Ovary (tissue), 9 donors: ENCODE measurements around the gene DVL1. TPM values are rescaled to one million over a fixed set of nuclear protein-coding genes. Genes with fewer than 3 reads are reported as not detected.

ENCODE experiments used
- DNase-seq, 5 donors: peaks; one replicate each; pipeline ENCODE4 v3.0.0-alpha.2; 2019 to 2020
- H3K27ac ChIP-seq, 2 donors: fragments of 200-600 bp; one replicate each; pipeline versions ENCODE4 v1.5.1 to v1.8.0; 2019 to 2022
- H3K27me3 ChIP-seq: fragments of 200-600 bp; one replicate; pipeline ENCODE4 v1.8.0; 2022
- H3K36me3 ChIP-seq: fragments of 200-600 bp; sonication (generic); one replicate; pipeline ENCODE4 v1.5.1; 2019
- H3K4me1 ChIP-seq: one replicate; pipeline ENCODE4 v1.8.1; 2013; ENCODE audit warnings: mild to moderate bottlenecking, moderate library complexity; ENCODE audit not compliant: insufficient read depth
- H3K4me3 ChIP-seq: fragments of 200-600 bp; sonication (generic); one replicate; pipeline ENCODE4 v1.5.1; 2017
- H3K9me3 ChIP-seq, 2 donors: fragments of 200-600 bp in 1 of 2; sonication (generic) in 1 of 2; one replicate each; pipeline versions ENCODE4 v1.5.1 to v1.8.1; 2013 to 2019; ENCODE audit warnings: mild to moderate bottlenecking in 1 of 2, moderate library complexity in 1 of 2
- EP300 ChIP-seq: sonication (generic); formaldehyde crosslinking; IDR thresholded peaks from one replicate; pipeline ENCODE4 v1.6.1; 2017; ENCODE audit warnings: antibody characterized with exemption
- POLR2A ChIP-seq: fragments of 450-650 bp; IDR thresholded peaks from one replicate; pipeline ENCODE4 v1.6.1; 2017; ENCODE audit warnings: antibody characterized with exemption, mild to moderate bottlenecking, moderate library complexity
- WGBS, 3 donors: extraction: QIAGEN DNeasy Blood & Tissue Kit in 1 of 3; methylation state at CpG; one replicate each; pipeline versions ENCODE4 v1.1.5 to v1.1.7; 2013 to 2017; 5-methylcytosine and 5-hydroxymethylcytosine counted together
- intact Hi-C, 4 donors: fragments of 100-400 bp; cut with DNase I; formaldehyde crosslinking; loops; one replicate each; pipeline versions ENCODE4 v1.11.0 to v1.15.1; 2022 to 2023
- polyA plus RNA-seq, 2 donors: library from polyadenylated mRNA; stranded (reverse); fragments of 200-250 nt in 1 of 2; fragments of 350-450 nt in 1 of 2; fragmentation: Illumina TruSeq in 1 of 2; extraction: RNeasy Lipid Tissue Mini Kit (QIAGEN cat#74804) in 1 of 2; gene quantifications; one replicate each; pipeline ENCODE4 v1.2.3, GENCODE V29; 2013 to 2014
- total RNA-seq, 7 donors: library from RNA; depleted of rRNA in 2 of 7; stranded (reverse); fragments of >200 nt in 2 of 7; fragmentation: NEBNext Ultra II Directional in 3 of 7; extraction: Animal tissue kit (Norgen Biotek cat#: 25700) in 3 of 7; gene quantifications; one replicate each; pipeline versions ENCODE4 v1.1.0 to v1.2.4, GENCODE V29; 2016 to 2023
- TF ChIP-seq, protein P1 (sequence below), 3 donors: fragments of 450-650 bp in 2 of 3; fragments of 200-600 bp in 1 of 3; IDR thresholded peaks; one replicate each; pipeline versions ENCODE4 v1.5.1 to v1.8.0; 2016 to 2022; ENCODE audit warnings: antibody characterized with exemption in 3 of 3, mild to moderate bottlenecking in 1 of 3
- donor health status: DM: no; HTN: no; CAD: no; lungs with moderate emphysema.
- donor health status: DM: no; HTN: no; CAD: no.
- donor health status: Bipolar disorder and iron deficiency.
- donor health status: DM: yes; HTN: yes; CAD: no.
- donor health status: DM: no; HTN: no; CAD: no.
- donor health status: DM: yes; HTN: yes; CAD: no.

The DVL1 gene
- total and polyA plus RNA-seq, 9 donors: 2.1 to 85.2 (median 62.5) TPM

DNA sequence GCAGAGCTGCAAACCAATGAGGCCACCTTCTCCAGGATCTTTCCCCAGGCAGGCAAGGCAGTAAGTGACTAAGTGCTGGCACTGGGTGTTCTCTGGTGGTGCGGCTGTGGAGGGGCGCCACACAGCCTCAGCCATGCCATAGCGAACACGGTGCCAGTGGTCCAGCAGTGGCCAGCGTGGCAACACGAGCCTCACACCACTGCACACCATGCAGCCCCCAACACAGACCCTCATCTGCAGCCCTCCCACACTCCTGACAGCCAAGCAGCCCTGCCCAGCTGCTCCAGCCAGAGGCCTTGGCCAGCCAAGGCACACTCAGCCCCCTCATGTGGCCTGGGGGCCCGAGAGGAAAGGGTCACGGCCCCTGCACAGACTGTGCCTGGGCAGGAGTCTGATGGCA lies 27.7 kb downstream of the DVL1 start:
- peaks cover 16% of the 10 kb centered on the region for H3K4me1 ChIP-seq

DNA sequence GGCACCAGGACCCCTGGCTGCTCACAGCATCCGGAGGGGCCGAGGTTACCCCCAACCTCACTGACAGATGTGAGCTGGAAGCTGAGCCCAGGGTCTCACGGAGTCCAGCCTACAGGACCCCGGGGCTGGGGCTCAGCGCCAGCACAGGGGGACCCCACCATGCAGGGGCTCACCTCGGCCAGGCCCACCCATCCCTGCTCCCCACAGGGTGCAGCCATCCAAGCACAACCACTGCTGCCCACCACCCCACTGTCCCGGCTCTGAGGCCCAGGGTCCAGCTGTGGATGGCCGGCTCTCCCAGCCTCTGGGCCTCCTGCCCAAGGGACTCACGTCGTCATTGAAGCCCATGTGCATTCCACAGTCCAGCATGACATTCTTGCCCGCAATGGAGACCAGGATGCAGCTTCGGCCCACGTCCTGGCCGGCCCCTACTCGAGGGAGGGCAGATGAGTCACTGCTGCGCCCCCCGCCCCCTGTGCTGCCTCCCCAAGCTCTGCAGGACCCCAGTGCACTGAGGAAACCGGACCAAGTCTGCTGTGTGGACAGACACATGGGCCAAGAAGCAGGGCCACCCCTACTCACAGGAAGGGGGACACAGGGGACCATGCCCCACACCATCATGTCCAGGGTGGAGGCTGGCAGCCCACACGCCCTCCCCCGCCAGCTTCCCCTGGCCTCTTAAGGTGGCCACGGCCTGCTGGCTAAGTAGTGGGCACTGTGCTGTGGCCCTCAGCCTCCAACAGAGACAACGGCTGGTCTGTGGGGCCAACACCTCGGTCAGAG lies 28.4 kb downstream of the DVL1 start:
- Histone ChIP-seq H3K9me3 (no peaks in the 10 kb centered on the region), H3K27ac (peak overlapping the region in 1 of 2 donors; percentile 29), H3K36me3 (no peaks in the 10 kb centered on the region), H3K4me1 (peaks cover 16% of the 10 kb centered on the region), H3K4me3 (no peak overlapping the region), H3K27me3 (no peaks in the 10 kb centered on the region)
- WGBS, 3 donors: 60 to 72% (median 65%) methylated on average over 21 to 23 of the region's 23 CpGs
- DNase-seq: no peak
- intact Hi-C loops: no loop called here
- TF ChIP-seq, protein P1, sequence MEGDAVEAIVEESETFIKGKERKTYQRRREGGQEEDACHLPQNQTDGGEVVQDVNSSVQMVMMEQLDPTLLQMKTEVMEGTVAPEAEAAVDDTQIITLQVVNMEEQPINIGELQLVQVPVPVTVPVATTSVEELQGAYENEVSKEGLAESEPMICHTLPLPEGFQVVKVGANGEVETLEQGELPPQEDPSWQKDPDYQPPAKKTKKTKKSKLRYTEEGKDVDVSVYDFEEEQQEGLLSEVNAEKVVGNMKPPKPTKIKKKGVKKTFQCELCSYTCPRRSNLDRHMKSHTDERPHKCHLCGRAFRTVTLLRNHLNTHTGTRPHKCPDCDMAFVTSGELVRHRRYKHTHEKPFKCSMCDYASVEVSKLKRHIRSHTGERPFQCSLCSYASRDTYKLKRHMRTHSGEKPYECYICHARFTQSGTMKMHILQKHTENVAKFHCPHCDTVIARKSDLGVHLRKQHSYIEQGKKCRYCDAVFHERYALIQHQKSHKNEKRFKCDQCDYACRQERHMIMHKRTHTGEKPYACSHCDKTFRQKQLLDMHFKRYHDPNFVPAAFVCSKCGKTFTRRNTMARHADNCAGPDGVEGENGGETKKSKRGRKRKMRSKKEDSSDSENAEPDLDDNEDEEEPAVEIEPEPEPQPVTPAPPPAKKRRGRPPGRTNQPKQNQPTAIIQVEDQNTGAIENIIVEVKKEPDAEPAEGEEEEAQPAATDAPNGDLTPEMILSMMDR (IDR thresholded peaks at IDR 0.05): no peak
- no peak for TF ChIP-seq POLR2A
- no peak for TF ChIP-seq EP300

More for the DNA sequence above, 27.7 kb downstream of the DVL1 start:
- Histone ChIP-seq H3K27me3 (no peaks in the 10 kb centered on the region), H3K4me3 (no peak overlapping the region), H3K9me3 (no peaks in the 10 kb centered on the region), H3K36me3 (no peaks in the 10 kb centered on the region), H3K27ac (no peak overlapping the region)
- intact Hi-C loops: no loop called here
- TF ChIP-seq POLR2A (no peak), EP300 (no peak)
- TF ChIP-seq, protein P1 (IDR thresholded peaks at IDR 0.05): no peak
- WGBS, 3 donors: 79 to 87% (median 83%) methylated on average over 8 of the region's 8 CpGs
- DNase-seq: no peak

DNA sequence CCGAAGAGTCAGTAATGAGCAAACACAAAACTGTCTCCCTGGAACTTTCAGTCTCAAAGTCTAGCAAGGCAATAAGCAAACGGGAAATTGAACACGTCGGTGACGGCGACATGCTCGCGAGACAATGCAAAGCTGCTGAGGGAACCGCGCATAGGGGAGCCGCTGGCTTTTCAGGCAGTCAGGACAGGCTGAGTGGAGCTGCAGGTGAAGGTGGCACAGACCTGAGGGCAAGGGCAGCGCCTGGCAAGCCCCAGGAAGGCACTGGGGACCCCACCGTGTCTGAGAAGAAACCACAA lies 29.6 kb downstream of the DVL1 start:
- no peaks in the 10 kb centered on the region for H3K9me3 ChIP-seq
- H3K4me3 ChIP-seq: no peak overlapping the region
- TF ChIP-seq EP300: no peak
- H3K27me3 ChIP-seq: no peaks in the 10 kb centered on the region
- peaks cover 10% of the 10 kb centered on the region for H3K4me1 ChIP-seq
- H3K36me3 ChIP-seq: no peaks in the 10 kb centered on the region
- DNase-seq: no peak
- no peak overlapping the region for H3K27ac ChIP-seq
- intact Hi-C loops: loop anchor here in 1 of 4 donors (10.0 kb wide), 1 partner anchor 185 kb away; no protein-coding TSS in a partner anchor
- WGBS, 3 donors: 88 to 93% (median 92%) methylated on average over 13 of the region's 13 CpGs

DNA sequence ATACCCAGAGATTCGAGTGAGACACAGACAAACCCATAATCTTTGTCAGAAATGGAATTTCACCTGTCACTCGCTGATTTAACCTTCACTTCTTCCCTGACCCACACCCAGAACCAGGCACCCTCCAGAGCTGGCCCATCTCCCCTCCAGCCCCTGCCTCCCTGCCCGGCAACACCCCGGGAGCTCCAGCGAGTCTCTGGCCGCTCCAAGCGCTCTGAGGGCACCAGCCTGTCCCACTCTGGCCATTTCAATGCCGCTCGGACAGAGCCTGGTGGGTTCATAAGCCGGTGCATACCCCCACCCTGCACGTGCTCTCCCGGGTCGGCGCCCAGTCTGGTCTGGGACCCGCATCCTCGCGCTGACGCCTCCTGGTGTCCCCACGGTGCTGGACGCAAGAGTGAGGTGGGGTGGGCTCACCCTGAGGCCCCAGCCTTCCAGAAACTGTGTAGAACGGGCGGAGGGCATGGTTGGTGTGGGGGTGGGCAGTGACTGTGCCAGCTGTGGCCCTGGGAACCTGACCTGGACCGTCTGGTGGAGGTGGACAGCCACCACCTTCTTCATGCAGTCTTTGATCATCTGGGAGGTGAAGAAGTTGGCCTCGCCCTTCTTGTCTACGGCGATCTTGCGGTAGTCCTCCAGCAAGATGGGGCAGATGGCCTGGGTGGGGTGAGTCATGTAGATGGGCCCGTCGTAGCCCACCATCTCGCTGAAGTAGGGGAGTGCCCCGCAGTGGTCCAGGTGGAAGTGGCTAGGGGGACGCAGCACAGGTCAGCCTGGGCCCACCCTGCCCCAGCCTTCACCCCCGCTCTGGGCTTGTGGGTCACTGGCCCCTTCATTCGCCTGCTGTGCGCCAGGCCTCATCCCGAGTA lies 30.2 kb downstream of the DVL1 start:
- H3K27me3 ChIP-seq: no peaks in the 10 kb centered on the region
- intact Hi-C loops: loop anchor here in 1 of 4 donors (10.0 kb wide), 1 partner anchor 186 kb away; no protein-coding TSS in a partner anchor
- TF ChIP-seq, protein P1 (IDR thresholded peaks at IDR 0.05): no peak
- TF ChIP-seq EP300 (no peak), POLR2A (no peak)
- H3K4me1 ChIP-seq: peaks cover 10% of the 10 kb centered on the region
- H3K36me3 ChIP-seq: no peaks in the 10 kb centered on the region
- no peaks in the 10 kb centered on the region for H3K9me3 ChIP-seq
- H3K27ac ChIP-seq: peak overlapping the region in 1 of 2 donors; percentile 51
- DNase-seq: peak in 1 of 5 donors; percentile 48
- H3K4me3 ChIP-seq: no peak overlapping the region
- WGBS, 3 donors: 74 to 82% (median 78%) methylated on average over 36 of the region's 36 CpGs
